ENCODE results near the gene CFAP410. TPM values are rescaled to one million over a fixed set of nuclear protein-coding genes. Genes with fewer than 3 reads are reported as not detected.

CFAP410 gene
- total RNA-seq, 1 experiment from 2014 or later = 17.2 TPM

- DNase-seq = no peak
- Histone ChIP-seq H3K27me3 (ENCODE audit: control insufficient read depth, insufficient read depth, low read length) (peaks cover 7% of the 10 kb centered on the region; the same call in 1 of the 2 replicates), H3K4me3 (ENCODE audit: insufficient read depth, low read depth, low read length) (no peak overlapping the region), H3K36me3 (replicated peaks; ENCODE audit: control insufficient read depth, insufficient read depth, low read length) (no peaks in the 10 kb centered on the region)
Observed at GRCh38 chr21:44281801-44282200, 57.4 kb downstream of the CFAP410 start.

- H3K36me3 ChIP-seq (replicated peaks; ENCODE audit: control insufficient read depth, insufficient read depth, low read length) = no peaks in the 10 kb centered on the region
- H3K4me3 ChIP-seq (ENCODE audit: insufficient read depth, low read depth, low read length) = no peak overlapping the region
- no peak for DNase-seq
- H3K27me3 ChIP-seq (ENCODE audit: control insufficient read depth, insufficient read depth, low read length) = no peaks in the 10 kb centered on the region; the same call in 1 of the 2 replicates
Observed at GRCh38 chr21:44279354-44280260, 59.6 kb downstream of the CFAP410 start.

Other genes starting within 250 kb of the CFAP410 start
- 4.1 and 8.6 TPM in 2 replicates for gene PWP2, start 232.0 kb downstream of the CFAP410 start, total RNA-seq (2014; rRNA removed; shearing (Covaris generic))
- gene GATD3, start 205.7 kb downstream of the CFAP410 start, total RNA-seq (2014; rRNA removed; shearing (Covaris generic)) = 6.1 and 13.9 TPM in 2 replicates
- 0.96 and 1.6 TPM in 2 replicates for gene ICOSLG, start 98.4 kb downstream of the CFAP410 start, total RNA-seq (2014; rRNA removed; shearing (Covaris generic))
- gene DNMT3L, start 77.5 kb downstream of the CFAP410 start, total RNA-seq (2014; rRNA removed; shearing (Covaris generic)) = 2.9 and 8.2 TPM in 2 replicates
- gene AIRE, start 53.5 kb downstream of the CFAP410 start, total RNA-seq (2014; rRNA removed; shearing (Covaris generic)) = 0.07 and 0.31 TPM in 2 replicates
- gene PFKL, start 39.3 kb downstream of the CFAP410 start, total RNA-seq (2014; rRNA removed; shearing (Covaris generic)) = 149 and 158 TPM in 2 replicates
- gene TRPM2, start 14.2 kb upstream of the CFAP410 start, total RNA-seq (2014; rRNA removed; shearing (Covaris generic)) = 0.42 and 0.48 TPM in 2 replicates
- 3.8 and 4.6 TPM in 2 replicates for gene LRRC3, start 116.1 kb upstream of the CFAP410 start, total RNA-seq (2014; rRNA removed; shearing (Covaris generic))
- not detected in 2 replicates for gene KRTAP10-1, start 200.8 kb upstream of the CFAP410 start, total RNA-seq (2014; rRNA removed; shearing (Covaris generic))
- not detected in 2 replicates for gene KRTAP10-2, start 212.1 kb upstream of the CFAP410 start, total RNA-seq (2014; rRNA removed; shearing (Covaris generic))
- not detected in 2 replicates for gene KRTAP10-3, start 219.4 kb upstream of the CFAP410 start, total RNA-seq (2014; rRNA removed; shearing (Covaris generic))
- gene KRTAP10-4, start 234.3 kb upstream of the CFAP410 start, total RNA-seq (2014; rRNA removed; shearing (Covaris generic)) = not detected in 2 replicates
- not detected in 2 replicates for gene KRTAP10-5, start 241.2 kb upstream of the CFAP410 start, total RNA-seq (2014; rRNA removed; shearing (Covaris generic))